SK-N-SH treated with all-trans-retinoic acid at 6 μM for 48 hours (cell line): ENCODE measurements around the gene EFNB2.

Experiments used
- ARNTL ChIP-seq: fragments of 450-650 bp; formaldehyde crosslinking; IDR thresholded peaks from 2 replicates; pipeline ENCODE4 v1.5.0; 2020; ENCODE audit warnings: low read depth, mild to moderate bottlenecking, moderate library complexity, borderline replicate concordance
- ESRRG ChIP-seq: fragments of 250-450 bp; sonication (Bioruptor Pico); IDR thresholded peaks from 2 replicates; pipeline ENCODE4 v1.6.1; 2021; ENCODE audit warnings: mild to moderate bottlenecking
- PPARA ChIP-seq: fragments of 250-450 bp; sonication (Bioruptor Pico); IDR thresholded peaks from 2 replicates; pipeline ENCODE4 v1.5.0; 2020; ENCODE audit warnings: mild to moderate bottlenecking, borderline replicate concordance
- RARB ChIP-seq: fragments of 250-450 bp; sonication (Bioruptor Pico); IDR thresholded peaks from 2 replicates; pipeline ENCODE4 v1.8.0; 2021; ENCODE audit warnings: mild to moderate bottlenecking, moderate library complexity
- TOX ChIP-seq: fragments of 250-450 bp; sonication (Bioruptor Pico); IDR thresholded peaks from 2 replicates; pipeline ENCODE4 v1.8.0; 2021; ENCODE audit warnings: mild to moderate bottlenecking, moderate library complexity, borderline replicate concordance
- ZC3H10 ChIP-seq: fragments of 250-450 bp; sonication (Bioruptor Pico); IDR thresholded peaks from 2 replicates; pipeline ENCODE4 v1.5.1; 2021; ENCODE audit warnings: mild to moderate bottlenecking, moderate library complexity
- ZFP3 ChIP-seq: fragments of 250-450 bp; sonication (Bioruptor Pico); IDR thresholded peaks from 2 replicates; pipeline ENCODE4 v1.5.0; 2020; ENCODE audit warnings: mild to moderate bottlenecking, moderate library complexity
- ZFP30 ChIP-seq: fragments of 450-650 bp; formaldehyde crosslinking; IDR thresholded peaks from 2 replicates; pipeline ENCODE4 v1.5.0; 2022; ENCODE audit warnings: mild to moderate bottlenecking, moderate library complexity
- ZNF70 ChIP-seq: fragments of 450-650 bp; formaldehyde crosslinking; IDR thresholded peaks from 2 replicates; pipeline ENCODE4 v1.5.0; 2020; ENCODE audit warnings: mild to moderate bottlenecking, moderate library complexity
- TF ChIP-seq, protein P1 (sequence below): fragments of 250-450 bp; sonication (Bioruptor Pico); IDR thresholded peaks from 2 replicates; pipeline ENCODE4 v1.5.0; 2020; ENCODE audit warnings: mild to moderate bottlenecking, moderate library complexity
- TF ChIP-seq, protein P2 (sequence below): fragments of 250-450 bp; sonication (Bioruptor Pico); IDR thresholded peaks from 2 replicates; pipeline ENCODE4 v1.8.0; 2020; ENCODE audit warnings: mild to moderate bottlenecking, moderate library complexity, borderline replicate concordance
- TF ChIP-seq, protein P3 (sequence below): fragments of 250-450 bp; sonication (Bioruptor Pico); IDR thresholded peaks from 2 replicates; pipeline ENCODE4 v1.5.1; 2020; ENCODE audit warnings: low read depth, mild to moderate bottlenecking, moderate library complexity
- TF ChIP-seq, protein P4 (sequence below): fragments of 250-450 bp; sonication (Bioruptor Pico); IDR thresholded peaks from 2 replicates; pipeline ENCODE4 v1.5.1; 2021; ENCODE audit warnings: mild to moderate bottlenecking, moderate library complexity

DNA sequence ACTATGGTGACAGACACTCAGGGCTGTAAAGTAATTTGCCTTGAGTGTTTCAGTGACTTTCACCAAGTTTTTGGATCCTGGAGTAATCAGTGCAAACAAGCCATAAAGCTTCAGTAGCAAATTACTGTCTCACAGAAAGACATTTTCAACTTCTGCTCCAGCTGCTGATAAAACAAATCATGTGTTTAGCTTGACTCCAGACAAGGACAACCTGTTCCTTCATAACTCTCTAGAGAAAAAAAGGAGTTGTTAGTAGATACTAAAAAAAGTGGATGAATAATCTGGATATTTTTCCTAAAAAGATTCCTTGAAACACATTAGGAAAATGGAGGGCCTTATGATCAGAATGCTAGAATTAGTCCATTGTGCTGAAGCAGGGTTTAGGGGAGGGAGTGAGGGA, 23.1 kb upstream of the EFNB2 start:
- no peak for TF ChIP-seq ZC3H10 (CRISPR knock-in tag)
- TF ChIP-seq ZFP30 (CRISPR knock-in tag), result no peak
- TF ChIP-seq, protein P1, sequence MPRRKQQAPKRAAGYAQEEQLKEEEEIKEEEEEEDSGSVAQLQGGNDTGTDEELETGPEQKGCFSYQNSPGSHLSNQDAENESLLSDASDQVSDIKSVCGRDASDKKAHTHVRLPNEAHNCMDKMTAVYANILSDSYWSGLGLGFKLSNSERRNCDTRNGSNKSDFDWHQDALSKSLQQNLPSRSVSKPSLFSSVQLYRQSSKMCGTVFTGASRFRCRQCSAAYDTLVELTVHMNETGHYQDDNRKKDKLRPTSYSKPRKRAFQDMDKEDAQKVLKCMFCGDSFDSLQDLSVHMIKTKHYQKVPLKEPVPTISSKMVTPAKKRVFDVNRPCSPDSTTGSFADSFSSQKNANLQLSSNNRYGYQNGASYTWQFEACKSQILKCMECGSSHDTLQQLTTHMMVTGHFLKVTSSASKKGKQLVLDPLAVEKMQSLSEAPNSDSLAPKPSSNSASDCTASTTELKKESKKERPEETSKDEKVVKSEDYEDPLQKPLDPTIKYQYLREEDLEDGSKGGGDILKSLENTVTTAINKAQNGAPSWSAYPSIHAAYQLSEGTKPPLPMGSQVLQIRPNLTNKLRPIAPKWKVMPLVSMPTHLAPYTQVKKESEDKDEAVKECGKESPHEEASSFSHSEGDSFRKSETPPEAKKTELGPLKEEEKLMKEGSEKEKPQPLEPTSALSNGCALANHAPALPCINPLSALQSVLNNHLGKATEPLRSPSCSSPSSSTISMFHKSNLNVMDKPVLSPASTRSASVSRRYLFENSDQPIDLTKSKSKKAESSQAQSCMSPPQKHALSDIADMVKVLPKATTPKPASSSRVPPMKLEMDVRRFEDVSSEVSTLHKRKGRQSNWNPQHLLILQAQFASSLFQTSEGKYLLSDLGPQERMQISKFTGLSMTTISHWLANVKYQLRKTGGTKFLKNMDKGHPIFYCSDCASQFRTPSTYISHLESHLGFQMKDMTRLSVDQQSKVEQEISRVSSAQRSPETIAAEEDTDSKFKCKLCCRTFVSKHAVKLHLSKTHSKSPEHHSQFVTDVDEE, result no peak
- TF ChIP-seq, protein P2, sequence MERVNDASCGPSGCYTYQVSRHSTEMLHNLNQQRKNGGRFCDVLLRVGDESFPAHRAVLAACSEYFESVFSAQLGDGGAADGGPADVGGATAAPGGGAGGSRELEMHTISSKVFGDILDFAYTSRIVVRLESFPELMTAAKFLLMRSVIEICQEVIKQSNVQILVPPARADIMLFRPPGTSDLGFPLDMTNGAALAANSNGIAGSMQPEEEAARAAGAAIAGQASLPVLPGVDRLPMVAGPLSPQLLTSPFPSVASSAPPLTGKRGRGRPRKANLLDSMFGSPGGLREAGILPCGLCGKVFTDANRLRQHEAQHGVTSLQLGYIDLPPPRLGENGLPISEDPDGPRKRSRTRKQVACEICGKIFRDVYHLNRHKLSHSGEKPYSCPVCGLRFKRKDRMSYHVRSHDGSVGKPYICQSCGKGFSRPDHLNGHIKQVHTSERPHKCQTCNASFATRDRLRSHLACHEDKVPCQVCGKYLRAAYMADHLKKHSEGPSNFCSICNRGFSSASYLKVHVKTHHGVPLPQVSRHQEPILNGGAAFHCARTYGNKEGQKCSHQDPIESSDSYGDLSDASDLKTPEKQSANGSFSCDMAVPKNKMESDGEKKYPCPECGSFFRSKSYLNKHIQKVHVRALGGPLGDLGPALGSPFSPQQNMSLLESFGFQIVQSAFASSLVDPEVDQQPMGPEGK, result no peak
- no peak for TF ChIP-seq ZFP3 (CRISPR knock-in tag)
- TF ChIP-seq, protein P3, sequence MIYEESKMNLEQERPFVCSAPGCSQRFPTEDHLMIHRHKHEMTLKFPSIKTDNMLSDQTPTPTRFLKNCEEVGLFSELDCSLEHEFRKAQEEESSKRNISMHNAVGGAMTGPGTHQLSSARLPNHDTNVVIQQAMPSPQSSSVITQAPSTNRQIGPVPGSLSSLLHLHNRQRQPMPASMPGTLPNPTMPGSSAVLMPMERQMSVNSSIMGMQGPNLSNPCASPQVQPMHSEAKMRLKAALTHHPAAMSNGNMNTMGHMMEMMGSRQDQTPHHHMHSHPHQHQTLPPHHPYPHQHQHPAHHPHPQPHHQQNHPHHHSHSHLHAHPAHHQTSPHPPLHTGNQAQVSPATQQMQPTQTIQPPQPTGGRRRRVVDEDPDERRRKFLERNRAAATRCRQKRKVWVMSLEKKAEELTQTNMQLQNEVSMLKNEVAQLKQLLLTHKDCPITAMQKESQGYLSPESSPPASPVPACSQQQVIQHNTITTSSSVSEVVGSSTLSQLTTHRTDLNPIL (CRISPR knock-in tag), result no peak
- no peak for TF ChIP-seq PPARA (CRISPR knock-in tag)
- TF ChIP-seq RARB (CRISPR knock-in tag), result no peak
- no peak for TF ChIP-seq ESRRG
- no peak for TF ChIP-seq TOX
- TF ChIP-seq, protein P4, sequence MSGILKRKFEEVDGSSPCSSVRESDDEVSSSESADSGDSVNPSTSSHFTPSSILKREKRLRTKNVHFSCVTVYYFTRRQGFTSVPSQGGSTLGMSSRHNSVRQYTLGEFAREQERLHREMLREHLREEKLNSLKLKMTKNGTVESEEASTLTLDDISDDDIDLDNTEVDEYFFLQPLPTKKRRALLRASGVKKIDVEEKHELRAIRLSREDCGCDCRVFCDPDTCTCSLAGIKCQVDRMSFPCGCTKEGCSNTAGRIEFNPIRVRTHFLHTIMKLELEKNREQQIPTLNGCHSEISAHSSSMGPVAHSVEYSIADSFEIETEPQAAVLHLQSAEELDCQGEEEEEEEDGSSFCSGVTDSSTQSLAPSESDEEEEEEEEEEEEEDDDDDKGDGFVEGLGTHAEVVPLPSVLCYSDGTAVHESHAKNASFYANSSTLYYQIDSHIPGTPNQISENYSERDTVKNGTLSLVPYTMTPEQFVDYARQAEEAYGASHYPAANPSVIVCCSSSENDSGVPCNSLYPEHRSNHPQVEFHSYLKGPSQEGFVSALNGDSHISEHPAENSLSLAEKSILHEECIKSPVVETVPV (CRISPR knock-in tag), result no peak
- no peak for TF ChIP-seq ZNF70
- no peak for TF ChIP-seq ARNTL (CRISPR knock-in tag)
